ENCODE measurements around the gene SSTR3. TPM values are rescaled to one million over a fixed set of nuclear protein-coding genes. Genes with fewer than 3 reads are reported as not detected.

Gene SSTR3
- total RNA-seq, 2 donors from 2014 or later = not detected

GRCh38 chr22:37187552-37187890 is 24.8 kb downstream of the SSTR3 start:
- Histone ChIP-seq H3K36me3 (no peaks in the 10 kb centered on the region), H3K9me3 (no peaks in the 10 kb centered on the region), H3K4me3 (peak overlapping the region; percentile 32 to 39), H3K27ac (peak overlapping the region; percentile 82 to 91), H3K27me3 (no peaks in the 10 kb centered on the region), H3K4me1 (peaks cover 0 to 43% of the 10 kb centered on the region in 2 donors)
- no peak for DNase-seq (ENCODE audit: low spot score)
- no peak for TF ChIP-seq CTCF (IDR thresholded peaks at IDR 0.05)

- Histone ChIP-seq H3K4me3 (peak overlapping the region in 1 of 2 donors; percentile 39), H3K36me3 (no peaks in the 10 kb centered on the region), H3K27me3 (no peaks in the 10 kb centered on the region), H3K27ac (peak overlapping the region; percentile 82 to 91), H3K9me3 (no peaks in the 10 kb centered on the region), H3K4me1 (peaks cover 0 to 43% of the 10 kb centered on the region in 2 donors)
- no peak for DNase-seq (ENCODE audit: low spot score)
- TF ChIP-seq CTCF (IDR thresholded peaks at IDR 0.05) = no peak
Measured at GRCh38 chr22:37186997-37187522, 25.2 kb downstream of the SSTR3 start.

GRCh38 chr22:37186228-37186996 is 25.9 kb downstream of the SSTR3 start:
- no peaks in the 10 kb centered on the region for H3K36me3 ChIP-seq
- no peaks in the 10 kb centered on the region for H3K27me3 ChIP-seq
- H3K4me3 ChIP-seq = no peak overlapping the region
- H3K9me3 ChIP-seq = no peaks in the 10 kb centered on the region
- DNase-seq (ENCODE audit: low spot score) = no peak
- H3K27ac ChIP-seq = peak overlapping the region; percentile 82 to 91
- H3K4me1 ChIP-seq = peaks cover 0 to 43% of the 10 kb centered on the region in 2 donors
- no peak for TF ChIP-seq CTCF (IDR thresholded peaks at IDR 0.05)

GRCh38 chr22:37185646-37186227 is 26.5 kb downstream of the SSTR3 start:
- Histone ChIP-seq H3K27ac (no peak overlapping the region), H3K9me3 (no peaks in the 10 kb centered on the region), H3K4me1 (peaks cover 0 to 43% of the 10 kb centered on the region in 2 donors), H3K27me3 (no peaks in the 10 kb centered on the region), H3K4me3 (no peak overlapping the region), H3K36me3 (no peaks in the 10 kb centered on the region)
- DNase-seq (ENCODE audit: low spot score) = no peak
- TF ChIP-seq CTCF (IDR thresholded peaks at IDR 0.05) = no peak

- Histone ChIP-seq H3K36me3 (no peaks in the 10 kb centered on the region), H3K4me3 (no peak overlapping the region), H3K27me3 (no peaks in the 10 kb centered on the region), H3K4me1 (peaks cover 0 to 45% of the 10 kb centered on the region in 2 donors), H3K9me3 (no peaks in the 10 kb centered on the region), H3K27ac (no peak overlapping the region)
- no peak for TF ChIP-seq CTCF (IDR thresholded peaks at IDR 0.05)
- DNase-seq (ENCODE audit: low spot score) = no peak
Measured at GRCh38 chr22:37184816-37185541, 27.3 kb downstream of the SSTR3 start.
